Activated effector memory CD4-positive, alpha-beta T cell treated with Interleukin-2 at 50 U/mL for 16 hours (primary cell): ENCODE data around the gene TUBB1.

Experiments used
- DNase-seq: peaks from one replicate; pipeline ENCODE4 v3.0.0-alpha.2; 2020

Gene TUBB1

DNA sequence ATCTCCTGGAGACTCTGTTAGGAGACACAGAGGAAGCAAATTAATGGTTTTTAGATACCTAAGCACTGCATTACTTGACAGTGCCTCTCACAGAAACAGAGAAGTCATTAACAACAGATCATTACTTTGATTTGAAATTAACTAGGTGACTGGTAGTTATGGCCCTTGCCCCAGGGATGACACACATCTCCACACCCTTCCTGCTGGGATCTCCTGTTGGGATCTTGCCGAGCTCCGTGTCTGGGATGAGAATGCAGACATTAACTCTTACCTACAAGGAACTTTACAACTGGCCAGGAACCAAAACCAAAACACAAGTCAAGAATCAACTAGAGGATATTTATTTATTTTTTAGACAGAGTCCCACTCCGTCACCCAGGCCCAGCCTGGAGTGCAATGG is 25.6 kb downstream of the TUBB1 start:
- DNase-seq, result no peak

DNA sequence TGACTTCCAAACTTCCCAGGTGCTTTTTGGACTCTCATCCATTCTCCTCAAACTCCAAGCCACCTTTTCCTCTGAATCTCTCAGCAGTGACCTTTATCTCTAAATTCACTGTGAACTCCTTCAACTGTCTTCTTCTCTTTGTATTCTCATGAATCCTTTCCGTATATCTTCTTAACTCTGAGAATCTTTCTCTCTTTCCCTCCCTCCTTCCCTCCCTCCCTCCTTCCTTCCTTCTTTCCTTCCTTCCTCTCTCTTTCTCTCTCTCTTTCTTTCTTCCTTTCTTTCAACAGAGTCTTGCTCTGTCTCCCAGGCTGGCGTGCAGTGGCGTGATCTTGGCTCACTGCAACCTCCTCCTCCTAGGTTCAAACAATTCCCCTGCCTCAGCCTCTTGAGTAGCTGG is 27.6 kb downstream of the TUBB1 start:
- DNase-seq, result no peak

DNA sequence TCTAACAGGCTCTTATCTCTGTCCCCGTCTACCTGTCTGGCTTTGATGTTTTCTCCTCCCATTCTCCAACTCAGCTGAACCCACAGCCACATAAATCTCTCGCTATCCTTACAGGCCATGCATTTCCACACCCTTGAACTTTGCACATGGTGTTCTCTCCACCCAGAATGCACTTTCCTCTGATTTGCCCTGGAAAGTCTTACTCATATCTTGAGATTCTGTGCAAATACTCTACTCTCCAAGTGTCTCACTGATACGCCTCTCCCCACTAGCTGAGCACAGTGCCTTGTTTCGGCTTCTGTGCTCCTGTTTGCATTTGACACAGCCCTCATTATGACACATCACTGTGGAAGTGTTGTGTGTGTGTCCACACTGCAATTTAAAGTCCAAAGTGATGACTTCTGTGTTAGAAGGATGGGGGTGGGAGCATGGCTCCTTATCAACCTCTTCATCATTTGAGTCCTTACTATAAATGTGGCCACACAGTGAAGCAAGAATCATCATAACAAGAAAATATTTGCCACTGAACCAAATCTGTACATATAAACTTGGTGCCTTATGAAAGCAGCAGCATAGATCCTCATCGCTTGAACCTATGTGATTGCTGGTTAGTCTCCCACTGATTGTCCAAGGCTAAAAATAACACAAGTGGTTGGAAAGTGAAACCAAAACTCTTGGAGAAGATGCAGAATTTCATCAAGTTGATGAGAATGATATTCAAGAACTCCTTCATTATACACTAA is 28.9 kb downstream of the TUBB1 start:
- no peak for DNase-seq

DNA sequence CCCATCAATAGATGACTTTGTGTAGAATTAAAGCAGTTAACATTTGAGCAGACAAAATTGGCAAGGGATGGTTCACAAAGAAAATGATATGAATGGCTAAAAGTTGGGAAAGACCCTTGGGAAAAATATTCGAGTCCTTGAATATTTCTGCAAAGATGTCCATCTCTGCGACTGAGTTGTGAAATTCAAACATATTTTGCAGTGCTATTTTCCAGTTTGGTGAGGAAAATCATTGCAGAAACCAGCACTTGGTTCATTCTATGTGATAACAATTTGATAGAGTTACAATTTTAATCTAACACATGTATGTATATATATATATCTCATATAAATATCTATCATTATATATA is 29.4 kb downstream of the TUBB1 start:
- DNase-seq, result no peak

DNA sequence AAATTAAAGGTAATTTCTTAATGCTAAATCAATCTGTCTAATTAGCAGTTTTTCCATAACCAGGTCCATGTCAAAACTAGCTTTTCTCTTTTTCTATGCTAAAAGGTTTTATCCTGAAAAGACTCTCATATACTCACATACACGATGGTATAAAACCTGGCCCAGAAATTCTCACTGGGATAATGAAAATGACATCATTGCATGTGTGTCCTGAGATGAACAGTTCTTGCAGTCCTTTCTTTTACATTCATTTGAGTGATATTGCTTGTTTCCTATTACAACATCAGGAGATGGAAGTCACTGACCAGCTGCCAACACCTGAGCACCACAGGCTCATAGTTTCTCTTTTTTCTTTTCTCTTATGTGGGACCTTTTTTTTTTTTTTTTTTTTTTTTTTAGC is 31.2 kb downstream of the TUBB1 start:
- DNase-seq, result no peak

DNA sequence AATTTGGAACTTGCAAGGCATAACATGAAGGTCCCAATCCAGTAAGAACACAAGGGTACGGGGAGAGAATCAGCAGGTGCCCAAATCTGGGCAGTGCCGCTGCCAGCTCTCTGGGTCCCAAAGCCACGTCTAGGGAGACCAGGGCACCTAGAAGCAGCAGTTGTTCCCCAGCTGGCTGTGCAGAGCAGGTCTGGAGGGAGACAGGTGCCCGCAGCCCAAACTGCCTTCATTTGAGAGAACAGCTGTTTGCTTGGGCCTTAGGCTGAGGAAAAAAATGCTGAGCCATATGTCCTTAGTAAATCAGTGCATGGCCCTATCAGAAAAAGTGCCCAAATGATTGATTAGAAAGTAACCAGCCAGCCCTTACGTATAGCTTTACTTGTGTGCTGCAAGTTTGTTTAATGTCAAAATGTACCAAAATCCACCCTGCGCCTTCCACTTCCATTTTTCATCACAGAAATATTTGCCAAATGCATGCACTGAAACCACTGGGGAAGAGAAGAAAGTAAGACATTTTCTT is 32.5 kb downstream of the TUBB1 start:
- DNase-seq, result no peak

DNA sequence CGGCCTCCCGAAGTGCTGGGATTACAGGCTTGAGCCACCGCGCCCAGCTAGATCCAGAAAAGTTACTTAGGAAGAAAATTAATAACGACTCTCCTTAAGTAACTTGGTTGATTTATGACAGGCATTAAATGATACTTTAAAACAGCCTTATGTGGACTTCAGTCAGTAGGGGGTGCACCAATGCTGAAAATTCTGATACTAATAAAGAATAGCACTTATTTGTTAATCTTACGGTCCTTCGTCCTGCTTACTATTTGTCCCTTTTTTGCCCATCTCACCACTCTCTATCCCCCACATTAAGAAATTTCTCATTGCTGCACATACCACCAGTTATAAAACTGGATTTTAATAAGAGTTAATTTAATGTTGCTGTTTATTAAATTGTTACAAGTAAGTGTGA is 36.1 kb downstream of the TUBB1 start:
- no peak for DNase-seq

DNA sequence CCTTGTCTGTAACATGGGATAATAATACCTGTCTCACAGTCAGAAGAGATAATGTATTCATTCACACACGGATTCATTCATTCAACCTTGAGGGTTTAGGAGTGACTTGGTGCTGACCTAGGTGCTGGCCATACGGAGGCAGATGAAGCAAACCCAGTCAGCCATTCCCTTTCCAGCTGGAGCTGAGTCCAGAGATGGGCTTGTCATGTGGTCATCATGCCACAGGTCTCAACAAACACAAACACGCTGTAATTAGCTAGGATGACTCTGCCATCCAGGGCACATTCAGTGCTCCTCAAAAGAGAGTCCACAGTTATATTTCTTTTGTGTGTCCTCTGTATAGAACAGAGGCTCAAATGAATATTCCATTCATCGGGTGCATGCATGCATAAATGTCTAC is 42.9 kb downstream of the TUBB1 start:
- DNase-seq, result no peak

DNA sequence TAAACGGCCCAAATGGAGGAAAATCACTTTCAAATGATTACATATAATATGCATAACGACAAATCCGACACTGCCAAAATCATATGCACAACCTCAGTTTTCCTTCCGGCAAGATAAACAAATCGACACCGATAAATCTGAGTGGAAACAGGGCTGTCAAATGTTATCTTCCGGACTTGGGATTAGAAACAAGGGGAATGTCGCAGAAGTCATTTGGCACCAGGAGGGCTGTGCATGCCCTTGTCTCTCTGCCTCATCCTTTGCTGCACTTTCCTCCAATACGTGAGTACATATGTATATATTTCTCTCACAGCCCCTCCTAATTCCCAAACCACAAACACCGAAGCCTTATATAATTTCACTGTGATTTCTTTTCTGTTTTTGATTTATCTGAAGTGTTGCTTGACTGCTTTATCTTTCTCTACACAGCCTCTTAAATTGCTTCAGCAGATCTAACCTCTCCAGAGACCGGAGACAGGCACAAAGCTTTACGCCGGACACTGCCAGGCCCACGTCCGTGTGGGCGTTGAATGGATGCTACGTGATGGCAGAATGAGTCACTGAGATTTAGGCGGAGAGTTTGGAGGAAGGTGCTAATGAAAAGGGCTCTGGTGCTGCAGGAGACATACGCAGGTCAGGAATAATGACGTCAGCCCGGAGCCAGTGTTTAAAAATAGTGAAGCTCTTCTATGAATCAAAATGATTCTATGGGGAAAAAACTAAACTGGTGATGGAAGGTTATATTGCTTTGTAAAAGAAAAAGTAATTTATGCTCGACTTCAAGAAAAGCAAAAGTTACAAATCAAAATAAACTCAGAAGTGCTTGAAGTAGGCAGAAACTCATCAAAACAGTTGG is 44.4 kb downstream of the TUBB1 start:
- DNase-seq, result no peak

DNA sequence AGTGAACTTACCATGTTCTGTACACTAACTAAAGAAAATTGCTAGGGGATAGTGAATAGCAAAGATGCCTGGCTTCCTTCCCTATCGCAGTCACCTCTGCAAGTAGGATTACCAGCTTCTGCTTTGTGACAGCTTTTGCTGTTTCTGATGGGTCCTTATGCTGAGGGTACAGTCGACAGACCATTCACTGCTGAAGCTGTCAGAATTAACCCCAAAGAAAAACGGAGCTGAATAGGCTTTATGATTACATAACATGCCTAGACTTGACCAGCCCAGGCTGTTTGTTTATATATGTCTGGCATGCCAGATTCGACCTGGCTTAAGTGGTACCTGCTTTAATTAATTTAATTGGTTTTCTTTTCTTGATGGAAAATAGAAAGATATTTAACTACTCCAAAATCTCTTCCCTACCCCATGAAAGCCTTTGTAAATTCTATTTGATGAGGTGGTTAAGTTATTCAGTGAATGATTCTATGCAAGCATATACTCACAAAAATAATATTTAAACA is 45.0 kb downstream of the TUBB1 start:
- no peak for DNase-seq

DNA sequence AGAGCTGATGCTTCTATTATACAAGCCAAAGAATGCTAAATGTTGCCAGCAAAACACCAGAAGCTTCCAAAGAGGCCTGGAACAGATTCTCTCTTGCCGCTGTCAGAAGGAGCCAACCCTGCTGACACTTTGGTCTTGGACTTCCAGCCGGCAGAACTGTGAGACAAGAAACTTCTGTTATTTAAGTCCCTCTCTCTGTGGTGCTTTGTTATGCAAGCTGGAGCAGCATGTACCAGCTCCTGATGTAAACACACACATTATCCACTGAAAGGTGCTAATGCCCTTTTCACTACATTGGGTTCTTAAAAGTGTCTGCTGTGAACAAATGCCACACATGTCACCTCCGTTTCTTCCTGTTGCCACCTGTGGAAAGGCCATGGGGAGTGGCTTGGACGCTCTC is 49.3 kb downstream of the TUBB1 start:
- no peak for DNase-seq

DNA sequence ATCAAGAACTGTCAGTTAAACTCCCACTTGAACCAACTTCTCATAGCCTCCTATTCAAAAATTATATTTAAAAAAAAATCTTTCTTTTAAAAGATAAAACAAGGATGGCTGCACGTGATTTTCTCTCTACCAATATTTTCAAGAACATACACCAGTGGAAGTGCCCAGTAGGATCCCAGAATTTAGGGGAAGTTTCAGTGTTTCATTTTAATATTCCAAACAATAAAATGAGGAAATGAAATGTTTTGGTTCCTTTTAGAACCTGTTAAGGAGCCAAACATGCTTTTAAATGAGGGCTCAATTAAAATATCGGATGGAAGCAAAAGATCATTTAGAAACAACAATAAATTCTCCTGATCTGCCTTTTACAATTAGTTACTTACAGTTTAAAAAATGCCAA is 49.8 kb downstream of the TUBB1 start:
- no peak for DNase-seq

DNA sequence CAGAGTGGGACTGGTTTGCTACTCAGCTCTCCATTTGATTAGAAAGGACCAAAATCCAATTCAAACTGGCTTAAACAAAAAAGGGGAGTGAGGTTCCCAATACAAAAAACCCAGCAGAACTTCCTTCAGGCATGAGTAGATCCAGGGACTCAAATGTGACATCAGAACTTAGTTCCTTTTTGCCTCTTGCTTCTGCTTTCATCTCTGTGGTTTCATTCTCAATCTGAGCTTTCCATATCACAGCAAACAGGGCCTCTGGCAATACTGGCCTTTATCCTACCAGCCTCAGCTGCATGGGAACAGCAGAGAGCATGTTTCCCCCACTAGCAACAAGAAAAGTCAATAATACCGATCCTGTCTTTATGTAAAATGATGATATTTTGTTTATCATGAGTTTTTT is 52.0 kb downstream of the TUBB1 start:
- DNase-seq, result no peak

DNA sequence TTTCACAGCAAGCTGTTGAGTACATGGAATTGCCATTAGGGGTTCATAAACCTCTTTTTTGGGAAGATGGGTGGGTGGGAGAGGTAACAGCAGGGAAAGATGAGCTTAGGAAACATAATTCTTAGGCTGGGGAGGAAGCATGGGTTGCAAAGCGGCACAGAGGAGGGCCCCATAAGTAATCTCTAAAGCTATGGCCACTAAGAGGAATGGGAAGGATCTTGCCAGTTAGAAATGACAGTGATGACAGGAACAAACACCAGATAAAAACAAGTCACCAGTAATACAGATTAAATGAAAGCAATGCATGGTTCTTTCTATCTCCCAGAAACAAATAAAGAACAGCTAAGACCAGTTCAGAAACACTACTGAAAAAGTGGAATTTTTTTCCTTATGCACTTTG is 54.4 kb downstream of the TUBB1 start:
- no peak for DNase-seq

DNA sequence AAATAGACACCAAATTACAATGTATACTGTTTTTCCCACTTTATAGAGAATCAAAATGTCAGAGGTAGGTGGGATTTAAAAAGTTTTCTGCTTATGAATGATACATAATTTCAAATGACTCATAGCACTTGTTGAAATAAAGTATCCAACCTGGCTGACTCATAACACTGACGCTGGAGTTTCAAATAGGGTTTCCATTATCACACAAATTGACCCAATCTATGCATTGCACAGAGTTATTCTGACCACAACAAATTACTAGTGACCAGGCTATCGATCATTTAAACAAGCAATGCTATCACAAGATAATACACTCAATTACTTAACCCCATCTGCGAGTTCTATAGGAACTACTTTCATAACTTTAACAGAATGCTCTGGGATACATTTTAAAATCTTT is 55.2 kb downstream of the TUBB1 start:
- DNase-seq, result no peak

DNA sequence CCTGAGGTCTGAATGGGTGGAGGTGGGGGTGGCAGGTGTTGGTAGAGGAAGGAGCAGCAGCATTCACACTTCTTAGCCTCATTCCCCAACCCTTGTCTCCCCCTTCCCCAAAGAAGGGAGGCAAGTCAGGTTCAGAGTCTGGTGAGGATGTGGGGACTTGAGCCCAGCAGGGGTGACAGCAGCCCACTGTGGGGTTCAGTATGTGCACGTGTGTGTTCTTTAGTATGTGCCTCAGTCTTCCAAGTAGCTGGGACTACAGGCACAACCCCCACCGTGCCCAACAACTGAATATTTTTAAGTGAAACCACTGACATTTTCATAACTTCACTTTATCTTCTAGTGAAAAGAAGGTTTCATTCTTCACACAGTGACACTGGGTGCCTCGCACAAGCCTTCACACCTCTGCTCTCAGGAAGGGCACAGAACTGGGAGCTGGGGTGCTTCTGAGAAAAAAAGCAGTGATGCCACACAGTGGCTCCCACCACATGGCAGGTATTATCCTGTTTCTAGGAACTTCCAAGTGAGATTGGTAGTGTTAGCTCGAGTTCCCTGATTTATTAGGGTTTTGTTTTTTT is 56.8 kb downstream of the TUBB1 start:
- DNase-seq, result no peak
